Omental fat pad (tissue), 4 donors: ENCODE measurements around the gene PLAAT4. TPM values are rescaled to one million over a fixed set of nuclear protein-coding genes. Genes with fewer than 3 reads are reported as not detected.
"Not testable (repeated sequence)": the region's sequence is repeated elsewhere in the genome, so short reads cannot be mapped to it uniquely, and the experiment has no call there.

Experiments used
- ATAC-seq: fragments of 150-250 bp; one replicate; pipeline ENCODE4 v1.9.1; 2016; ENCODE audit warnings: mild to moderate bottlenecking, moderate library complexity; ENCODE audit not compliant: low FRiP score
- DNase-seq: peaks from one replicate; pipeline ENCODE4 v3.0.0-alpha.2; 2019; ENCODE audit warnings: low spot score
- total RNA-seq, 4 donors: library from RNA; depleted of rRNA; stranded (reverse); fragments of >200 nt; gene quantifications; one replicate each; pipeline ENCODE4 v1.1.0, GENCODE V29; 2016
- TF ChIP-seq, protein P1 (sequence below), 3 donors: fragments of 450-650 bp; IDR thresholded peaks; one replicate each; pipeline ENCODE4 v1.5.1; 2016 to 2017; ENCODE audit warnings: antibody characterized with exemption in 3 of 3, mild to moderate bottlenecking in 3 of 3, moderate library complexity in 2 of 3

PLAAT4 gene
- total RNA-seq, 4 donors from 2014 or later, result 26.3 to 91.2 (median 32.6) TPM

DNA sequence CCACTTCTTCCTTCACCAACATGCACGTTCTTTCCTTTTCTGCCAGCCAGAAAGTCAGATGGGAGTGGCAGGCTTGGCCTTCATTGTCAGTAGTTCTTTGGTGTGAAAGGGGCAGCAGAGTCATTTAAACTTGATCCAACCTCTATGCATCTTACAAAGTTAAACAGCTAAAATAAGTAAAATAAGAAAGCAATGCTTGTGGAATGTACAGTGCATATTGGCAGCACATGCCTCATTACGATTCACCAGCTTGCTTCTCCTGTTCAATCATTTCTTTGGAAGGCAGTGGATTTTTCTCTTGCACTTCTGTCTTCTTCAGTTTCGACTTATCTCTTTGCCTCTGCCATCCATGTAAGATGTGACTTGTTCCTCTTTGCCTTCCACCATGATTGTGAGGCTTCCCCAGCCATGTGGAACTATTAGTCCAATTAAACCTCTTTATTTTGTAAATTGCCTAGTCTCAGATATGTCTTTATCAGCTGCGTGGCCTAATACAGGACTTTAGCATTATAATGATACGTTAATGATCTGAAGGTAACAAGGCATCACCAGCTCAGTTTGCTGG is 15.9 kb upstream of the PLAAT4 start:
- ATAC-seq (no peak), DNase-seq (no peak)
- TF ChIP-seq, protein P1, sequence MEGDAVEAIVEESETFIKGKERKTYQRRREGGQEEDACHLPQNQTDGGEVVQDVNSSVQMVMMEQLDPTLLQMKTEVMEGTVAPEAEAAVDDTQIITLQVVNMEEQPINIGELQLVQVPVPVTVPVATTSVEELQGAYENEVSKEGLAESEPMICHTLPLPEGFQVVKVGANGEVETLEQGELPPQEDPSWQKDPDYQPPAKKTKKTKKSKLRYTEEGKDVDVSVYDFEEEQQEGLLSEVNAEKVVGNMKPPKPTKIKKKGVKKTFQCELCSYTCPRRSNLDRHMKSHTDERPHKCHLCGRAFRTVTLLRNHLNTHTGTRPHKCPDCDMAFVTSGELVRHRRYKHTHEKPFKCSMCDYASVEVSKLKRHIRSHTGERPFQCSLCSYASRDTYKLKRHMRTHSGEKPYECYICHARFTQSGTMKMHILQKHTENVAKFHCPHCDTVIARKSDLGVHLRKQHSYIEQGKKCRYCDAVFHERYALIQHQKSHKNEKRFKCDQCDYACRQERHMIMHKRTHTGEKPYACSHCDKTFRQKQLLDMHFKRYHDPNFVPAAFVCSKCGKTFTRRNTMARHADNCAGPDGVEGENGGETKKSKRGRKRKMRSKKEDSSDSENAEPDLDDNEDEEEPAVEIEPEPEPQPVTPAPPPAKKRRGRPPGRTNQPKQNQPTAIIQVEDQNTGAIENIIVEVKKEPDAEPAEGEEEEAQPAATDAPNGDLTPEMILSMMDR (IDR thresholded peaks at IDR 0.05), result no peak

DNA sequence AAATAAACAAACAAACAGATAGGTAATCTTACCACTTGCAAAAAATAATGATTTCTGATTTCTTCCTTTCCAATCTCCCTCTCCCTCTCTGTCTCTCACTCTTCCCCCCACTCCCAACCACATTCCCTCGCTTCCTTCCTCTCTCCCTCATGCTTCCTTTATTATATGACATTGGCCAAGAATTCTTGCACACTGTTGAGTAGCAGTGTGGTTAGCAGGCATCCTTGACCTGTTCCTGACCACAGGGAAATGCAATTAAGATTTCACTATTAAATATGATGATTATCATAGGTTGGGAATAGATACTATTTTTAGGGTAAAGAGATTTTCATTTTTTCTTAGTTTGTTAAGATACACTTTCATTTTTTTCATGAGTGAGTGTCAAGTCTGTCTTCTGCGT is 14.7 kb upstream of the PLAAT4 start:
- TF ChIP-seq, protein P1 (IDR thresholded peaks at IDR 0.05), result no peak
- DNase-seq, result no peak
- no peak for ATAC-seq

DNA sequence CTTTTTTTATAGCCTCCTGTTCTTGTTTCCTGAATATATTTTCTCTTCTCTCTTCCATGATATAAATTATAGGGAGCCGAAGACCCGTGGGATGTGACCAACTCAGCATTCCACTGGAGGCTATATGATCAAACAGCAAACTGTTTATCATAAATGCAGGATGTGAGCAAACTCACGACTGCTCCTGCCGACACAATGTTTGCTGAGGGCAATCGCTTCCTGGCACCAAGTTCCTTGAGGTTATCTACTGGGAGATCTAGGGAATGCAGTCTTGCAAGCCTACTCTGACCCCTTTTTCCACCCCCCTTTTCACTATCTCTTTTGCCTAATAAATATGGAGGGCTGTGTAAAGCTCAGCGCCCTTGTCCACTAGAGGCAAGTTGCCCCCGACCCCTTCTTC is 13.5 kb upstream of the PLAAT4 start:
- no peak for ATAC-seq
- TF ChIP-seq, protein P1 (IDR thresholded peaks at IDR 0.05), result no peak
- no peak for DNase-seq

DNA sequence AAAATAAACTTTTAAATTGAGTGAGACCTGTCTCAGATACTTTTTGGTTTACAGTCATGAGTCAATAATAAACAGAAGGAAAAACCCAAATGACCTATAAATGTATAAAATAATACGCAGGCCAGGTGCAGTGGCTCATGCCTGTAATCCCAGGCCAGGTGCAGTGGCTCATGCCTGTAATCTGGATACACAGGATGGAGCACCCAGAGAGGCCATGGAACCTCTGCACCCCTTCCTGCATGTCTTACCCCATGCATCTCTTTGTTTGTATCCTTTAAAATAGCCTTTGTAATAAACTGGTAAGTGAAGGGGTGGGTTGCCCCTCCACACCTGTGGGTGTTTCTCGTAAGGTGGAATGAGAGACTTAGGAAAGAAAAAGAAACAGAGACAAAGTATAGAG is 8.9 kb upstream of the PLAAT4 start:
- no peak for ATAC-seq
- no peak for DNase-seq
- TF ChIP-seq, protein P1 (IDR thresholded peaks at IDR 0.05), result no peak

DNA sequence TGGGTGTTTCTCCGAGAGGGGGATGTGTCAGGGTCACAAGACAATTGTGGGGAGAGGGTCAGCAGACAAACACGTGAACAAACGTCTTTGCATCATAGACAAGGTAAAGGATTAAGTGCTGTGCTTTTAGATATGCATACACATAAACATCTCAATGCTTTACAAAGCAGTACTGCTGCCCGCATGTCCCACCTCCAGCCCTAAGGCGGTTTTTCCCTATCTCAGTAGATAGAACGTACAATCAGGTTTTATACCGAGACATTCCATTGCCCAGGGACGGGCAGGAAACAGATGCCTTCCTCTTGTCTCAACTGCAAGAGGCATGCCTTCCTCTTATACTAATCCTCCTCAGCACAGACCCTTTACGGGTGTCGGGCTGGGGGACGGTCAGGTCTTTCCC is 8.5 kb upstream of the PLAAT4 start:
- not testable (repeated sequence) for DNase-seq, ATAC-seq

DNA sequence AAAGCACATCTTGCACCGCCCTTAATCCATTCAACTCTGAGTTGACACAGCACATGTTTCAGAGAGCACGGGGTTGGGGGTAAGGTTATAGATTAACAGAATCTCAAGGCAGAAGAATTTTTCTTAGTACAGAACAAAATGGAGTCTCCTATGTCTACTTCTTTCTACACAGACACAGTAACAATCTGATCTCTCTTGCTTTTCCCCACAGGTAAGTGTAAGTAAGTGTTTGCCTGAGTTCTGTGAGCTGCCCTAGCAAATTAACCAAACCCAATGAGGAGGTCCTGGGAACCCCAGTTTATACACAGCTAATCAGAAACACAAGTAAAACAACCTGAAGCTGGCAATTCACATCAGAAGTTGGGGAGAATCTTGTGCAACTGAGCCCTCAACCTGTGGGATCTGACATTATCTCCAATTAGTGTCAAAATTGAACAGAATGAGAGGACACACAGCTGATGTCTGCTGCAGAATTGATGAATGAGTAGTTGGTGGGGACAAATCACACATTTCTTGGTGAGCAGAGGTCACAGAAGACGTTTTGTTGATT is 7.8 kb upstream of the PLAAT4 start:
- not testable (repeated sequence) for DNase-seq, ATAC-seq

DNA sequence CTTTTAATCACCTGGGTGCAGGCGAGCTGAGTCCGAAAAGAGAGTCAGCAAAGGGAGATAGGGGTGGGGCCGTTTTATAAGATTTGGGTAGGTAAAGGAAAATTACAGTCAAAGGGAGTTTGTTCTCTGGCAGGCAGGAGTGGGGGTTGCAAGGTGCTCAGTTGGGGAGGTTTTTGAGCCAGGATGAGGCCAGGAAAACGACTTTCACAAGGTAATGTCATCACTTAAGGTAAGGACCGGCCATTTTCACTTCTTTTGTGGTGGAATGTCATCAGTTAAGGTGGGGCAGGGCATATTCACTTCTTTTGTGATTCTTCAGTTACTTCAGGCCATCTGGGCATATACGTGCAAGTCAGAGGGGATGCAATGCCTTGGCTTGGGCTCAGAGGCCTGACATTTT is 7.2 kb upstream of the PLAAT4 start:
- not testable (repeated sequence) for DNase-seq, ATAC-seq

DNA sequence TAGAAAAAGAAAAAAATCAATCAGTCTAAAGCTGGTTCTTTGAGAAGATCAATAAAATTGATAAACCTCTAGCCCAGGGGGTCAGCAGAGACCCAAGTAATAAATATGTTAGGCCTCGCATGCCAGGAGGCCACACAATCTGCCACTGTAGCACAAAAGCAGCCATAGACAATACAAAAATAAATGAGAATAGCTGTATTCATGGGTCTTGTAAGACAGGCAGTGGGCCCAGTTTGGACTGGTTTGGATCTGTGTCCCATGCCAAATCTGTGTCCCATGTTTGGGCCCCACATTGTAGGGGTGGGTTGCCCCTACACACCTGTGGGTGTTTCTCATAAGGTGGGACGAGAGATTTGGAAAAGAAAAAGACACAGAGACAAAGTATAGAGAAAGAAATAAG is 6.6 kb upstream of the PLAAT4 start:
- DNase-seq (no peak), ATAC-seq (no peak)

DNA sequence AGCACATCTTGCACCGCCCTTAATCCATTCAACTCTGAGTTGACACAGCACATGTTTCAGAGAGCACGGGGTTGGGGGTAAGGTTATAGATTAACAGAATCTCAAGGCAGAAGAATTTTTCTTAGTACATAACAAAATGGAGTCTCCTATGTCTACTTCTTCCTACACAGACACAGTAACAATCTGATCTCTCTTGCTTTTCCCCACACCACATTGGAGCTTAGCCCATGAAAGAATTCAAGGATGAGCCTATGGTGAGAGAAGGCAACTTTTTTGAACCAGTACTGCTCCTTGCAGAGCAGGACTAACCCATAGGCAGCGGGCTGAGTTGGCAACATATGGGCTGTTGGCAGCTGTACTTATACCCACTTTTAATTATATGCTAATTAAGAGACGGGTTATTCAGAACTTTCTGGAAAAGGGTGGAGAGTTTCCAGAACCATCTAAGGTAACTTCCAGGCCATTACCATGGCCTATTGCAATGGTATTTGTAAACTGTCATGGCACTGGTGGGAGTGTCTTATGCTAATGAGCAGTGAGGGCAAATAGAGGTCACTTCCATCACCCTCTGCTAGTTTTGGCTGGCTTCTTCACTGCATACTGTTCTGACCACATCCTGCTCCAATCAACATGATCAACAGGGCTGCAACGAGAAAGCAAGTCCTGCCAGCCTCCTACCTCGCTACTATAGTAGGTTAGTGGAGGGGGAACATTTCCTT is 5.4 kb upstream of the PLAAT4 start:
- ATAC-seq, DNase-seq: not testable (repeated sequence)

More for the DNA sequence above, 6.6 kb upstream of the PLAAT4 start:
- TF ChIP-seq, protein P1 (IDR thresholded peaks at IDR 0.05), result no peak
